IMR-90 (cell line): ENCODE data around the gene TGM1. TPM values are rescaled to one million over a fixed set of nuclear protein-coding genes. Genes with fewer than 3 reads are reported as not detected.
A peak's percentile ranks its signal among the peaks of the same experiment; 100 is the strongest.

Source experiments
- ATAC-seq: fragments of 200-7000 bp; cut with Tn5 transposase; 2 replicates; pipeline ENCODE4 v1.9.1; 2020; ENCODE audit warnings: low read depth, mild to moderate bottlenecking, moderate library complexity
- BruUV-seq: library from RNA; stranded (reverse); fragments of 400-500 nt; replicated peaks from 2 replicates; lab custom pipeline; 2021; lab: Mats Ljungman, UMichigan
- CTCF ChIA-PET: fragments of 300-600 bp; formaldehyde crosslinking; extraction: SDS; loops from one replicate; lab custom pipeline; 2021; ENCODE audit warnings: antibody characterized with exemption; lab: Yijun Ruan, JAX
- POLR2A ChIA-PET: fragments of 300-600 bp; sonication (Branson Sonifier 250); formaldehyde crosslinking; loops from one replicate; lab custom pipeline; 2022; ENCODE audit warnings: antibody characterized with exemption; ENCODE audit not compliant: unreplicated experiment; lab: Charles Lee
- DNase-seq: peaks from one replicate; pipeline ENCODE4 v3.0.0; 2013
- H2AFZ ChIP-seq: replicated peaks from 2 replicates; pipeline ENCODE3; 2013; ENCODE audit warnings: low read length, mild to moderate bottlenecking; ENCODE audit not compliant: poor library complexity
- H2AK5ac ChIP-seq: 2 replicates; pipeline ENCODE4 v1.6.1; 2013; ENCODE audit warnings: low read depth, low read length, inconsistent platforms
- H2AK9ac ChIP-seq: replicated peaks from 2 replicates; pipeline ENCODE3; 2013; ENCODE audit warnings: mild to moderate bottlenecking, low read depth, low read length, moderate library complexity; ENCODE audit not compliant: poor library complexity
- H2BK120ac ChIP-seq: 2 replicates; pipeline ENCODE4 v1.6.1; 2013; ENCODE audit warnings: low read depth, low read length, inconsistent platforms
- H2BK15ac ChIP-seq: 3 replicates; pipeline ENCODE4 v1.6.1; 2013; ENCODE audit warnings: low read depth, low read length, inconsistent platforms
- H2BK20ac ChIP-seq: 2 replicates; pipeline ENCODE4 v1.6.1; 2013; ENCODE audit warnings: low read depth, mild to moderate bottlenecking, inconsistent platforms, low read length, moderate library complexity
- H2BK5ac ChIP-seq: 2 replicates; pipeline ENCODE4 v1.6.1; 2013; ENCODE audit warnings: mild to moderate bottlenecking, low read depth, low read length, inconsistent platforms; ENCODE audit not compliant: poor library complexity, severe bottlenecking
- H3K14ac ChIP-seq: replicated peaks from 2 replicates; pipeline ENCODE4 v1.6.1; 2013; ENCODE audit warnings: low read depth, low read length, inconsistent platforms
- H3K18ac ChIP-seq: 2 replicates; pipeline ENCODE4 v1.6.1; 2013; ENCODE audit warnings: low read depth, low read length, control low read depth
- H3K23ac ChIP-seq: 2 replicates; pipeline ENCODE4 v1.6.1; 2013; ENCODE audit warnings: low read depth, low read length, inconsistent platforms
- H3K27ac ChIP-seq: 2 replicates; pipeline ENCODE4 v1.5.1; 2013; ENCODE audit warnings: mild to moderate bottlenecking, control low read depth, low read length; ENCODE audit not compliant: insufficient read depth
- H3K27me3 ChIP-seq: 2 replicates; pipeline ENCODE4 v1.6.1; 2013; ENCODE audit warnings: low read length; ENCODE audit not compliant: control insufficient read depth, insufficient read depth
- H3K36me3 ChIP-seq: 2 replicates; pipeline ENCODE4 v1.6.1; 2013; ENCODE audit warnings: low read length, mixed read lengths; ENCODE audit not compliant: control insufficient read depth, insufficient read depth
- H3K4ac ChIP-seq: 2 replicates; pipeline ENCODE4 v1.6.1; 2013; ENCODE audit warnings: low read depth, low read length, inconsistent platforms
- H3K4me1 ChIP-seq: 2 replicates; pipeline ENCODE4 v1.6.1; 2013; ENCODE audit warnings: low read length, mixed read lengths; ENCODE audit not compliant: control insufficient read depth, insufficient read depth
- H3K4me2 ChIP-seq: 2 replicates; pipeline ENCODE4 v1.6.1; 2013; ENCODE audit warnings: low read depth, mild to moderate bottlenecking, control low read depth, low read length, moderate library complexity
- H3K4me3 ChIP-seq: 2 replicates; pipeline ENCODE4 v1.5.1; 2013; ENCODE audit warnings: low read depth, mild to moderate bottlenecking, control low read depth, low read length, moderate library complexity; ENCODE audit not compliant: insufficient read depth
- H3K56ac ChIP-seq: 2 replicates; pipeline ENCODE4 v1.6.1; 2013; ENCODE audit warnings: low read length, inconsistent platforms; ENCODE audit not compliant: insufficient read depth; ENCODE audit errors: extremely low read depth
- H3K79me1 ChIP-seq, 2 experiments: 2 replicates each; pipeline ENCODE4 v1.6.1; 2013; ENCODE audit warnings: low read length in 2 of 2, inconsistent platforms in 1 of 2, low read depth in 1 of 2
- H3K9ac ChIP-seq: 2 replicates; pipeline ENCODE4 v1.6.1; 2013; ENCODE audit warnings: low read depth, low read length, control low read depth
- H3K9me1 ChIP-seq: 2 replicates; pipeline ENCODE4 v1.6.1; 2013; ENCODE audit warnings: low read length, inconsistent platforms; ENCODE audit not compliant: insufficient read depth
- H3K9me3 ChIP-seq: 2 replicates; pipeline ENCODE4 v1.6.1; 2013; ENCODE audit warnings: low read length; ENCODE audit not compliant: control insufficient read depth, insufficient read depth
- H4K20me1 ChIP-seq: 2 replicates; pipeline ENCODE4 v1.6.1; 2013; ENCODE audit warnings: low read length, inconsistent platforms; ENCODE audit not compliant: insufficient read depth
- H4K5ac ChIP-seq: 2 replicates; pipeline ENCODE4 v1.6.1; 2013; ENCODE audit warnings: mild to moderate bottlenecking, low read depth, low read length, control low read depth
- H4K8ac ChIP-seq, 2 experiments: 2 replicates each; pipeline ENCODE4 v1.6.1; 2013; ENCODE audit warnings: low read depth in 2 of 2, low read length in 2 of 2, control low read depth in 1 of 2, inconsistent platforms in 1 of 2
- H4K91ac ChIP-seq: 2 replicates; pipeline ENCODE4 v1.6.1; 2013; ENCODE audit warnings: low read depth, low read length, inconsistent platforms; ENCODE audit not compliant: insufficient read depth
- BHLHE40 ChIP-seq: fragments of 150-350 bp; IDR thresholded peaks from 2 replicates; pipeline ENCODE4 v1.6.1; 2016; ENCODE audit warnings: mild to moderate bottlenecking, low read depth, low read length
- CEBPB ChIP-seq: IDR thresholded peaks from 2 replicates; pipeline ENCODE4 v1.6.1; 2012; ENCODE audit warnings: low read depth, low read length, improper control_type of control experiment
- CHD1 ChIP-seq: IDR thresholded peaks from 2 replicates; pipeline ENCODE4 v1.6.1; 2012; ENCODE audit warnings: low read depth, low read length, improper control_type of control experiment
- CTCF ChIP-seq: conservative IDR thresholded peaks from 2 replicates; pipeline ENCODE4 v1.5.1; 2012; ENCODE audit warnings: mild to moderate bottlenecking, low read depth, low read length, improper control_type of control experiment
- ELK1 ChIP-seq: fragments of 150-350 bp; IDR thresholded peaks from 2 replicates; pipeline ENCODE4 v1.6.1; 2016; ENCODE audit warnings: low read depth, mild to moderate bottlenecking, low read length, moderate library complexity, borderline replicate concordance
- FOS ChIP-seq: fragments of 150-350 bp; IDR thresholded peaks from 2 replicates; pipeline ENCODE4 v1.6.1; 2016; ENCODE audit warnings: low read depth, low read length
- MAFK ChIP-seq: IDR thresholded peaks from 2 replicates; pipeline ENCODE4 v1.6.1; 2012; ENCODE audit warnings: low read depth, low read length, improper control_type of control experiment
- MAZ ChIP-seq: IDR thresholded peaks from 2 replicates; pipeline ENCODE4 v1.6.1; 2012; ENCODE audit warnings: low read depth, mild to moderate bottlenecking, low read length, improper control_type of control experiment, moderate library complexity, borderline replicate concordance
- MXI1 ChIP-seq: IDR thresholded peaks from 2 replicates; pipeline ENCODE4 v1.6.1; 2012; ENCODE audit warnings: low read depth, mild to moderate bottlenecking, low read length, moderate library complexity, borderline replicate concordance
- POLR2A ChIP-seq: IDR thresholded peaks from 2 replicates; pipeline ENCODE4 v1.6.1; 2012; ENCODE audit warnings: mild to moderate bottlenecking, low read depth, low read length
- RAD21 ChIP-seq: IDR thresholded peaks from 2 replicates; pipeline ENCODE4 v1.6.1; 2012; ENCODE audit warnings: low read length, improper control_type of control experiment
- RCOR1 ChIP-seq: IDR thresholded peaks from 2 replicates; pipeline ENCODE4 v1.6.1; 2012; ENCODE audit warnings: mild to moderate bottlenecking, low read length, improper control_type of control experiment; ENCODE audit not compliant: insufficient replicate concordance
- RFX5 ChIP-seq: IDR thresholded peaks from 2 replicates; pipeline ENCODE4 v1.8.0; 2012; ENCODE audit warnings: low read depth, mild to moderate bottlenecking, low read length, moderate library complexity
- SMC3 ChIP-seq: fragments of 150-350 bp; IDR thresholded peaks from 2 replicates; pipeline ENCODE4 v1.6.1; 2016; ENCODE audit warnings: low read depth, mild to moderate bottlenecking, antibody characterized with exemption, low read length, moderate library complexity
- USF2 ChIP-seq: fragments of 150-350 bp; IDR thresholded peaks from 2 replicates; pipeline ENCODE4 v1.6.1; 2017; ENCODE audit warnings: mild to moderate bottlenecking, antibody characterized with exemption, low read length, low read depth
- WGBS, 2 experiments: methylation state at CpG; one replicate each; pipeline versions ENCODE4 v1.1.5 to v1.1.7; 2013; ENCODE audit warnings: missing lambda C conversion rate in 2 of 2; ENCODE audit not compliant: insufficient read length in 1 of 2; ENCODE audit errors: extremely low coverage in 2 of 2; 5-methylcytosine and 5-hydroxymethylcytosine counted together
- dilution Hi-C: fragments of 300-500 bp; cut with HindIII; formaldehyde crosslinking; loops from one replicate; pipeline ENCODE4 v1.14.3; 2018; ENCODE audit warnings: low sequenced_read_pairs; ENCODE audit not compliant: unreplicated experiment
- in situ Hi-C: fragments of 300-500 bp; cut with MboI; formaldehyde crosslinking; loops from 3 replicates; pipeline ENCODE4 v1.14.3; 2019; ENCODE audit warnings: low sequenced_read_pairs, inconsistent platforms, mixed read lengths
- intact Hi-C: fragments of 100-400 bp; cut with micrococcal nuclease; formaldehyde crosslinking; loops from 2 replicates; pipeline ENCODE4 v1.10.0; 2022
- polyA plus RNA-seq, 3 experiments: library from polyadenylated mRNA; depleted of rRNA; stranded (reverse); fragments of >200 nt; gene quantifications; 2 replicates each; pipeline ENCODE4 v1.2.3, GENCODE V29; 2012; ENCODE audit warnings: low replicate concordance in 1 of 3
- total RNA-seq: library from RNA; depleted of rRNA; stranded (reverse); fragments of >200 nt; gene quantifications from 2 replicates; pipeline ENCODE4 v1.2.3, GENCODE V29; 2012

The TGM1 gene
- total and polyA plus RNA-seq, 2 of the 4 experiments (the other 2 are of a cell fraction), result 0.72 to 3.3 TPM

- Histone ChIP-seq H3K9ac (peak overlapping the region; percentile 86), H2BK20ac (no peak overlapping the region), H2BK15ac (no peak overlapping the region), H2AFZ (peak overlapping the region; percentile 98), H3K9me3 (no peaks in the 10 kb centered on the region), H2BK120ac (no peak overlapping the region), H3K4me1 (peaks cover 9% of the 10 kb centered on the region), H3K4me3 (peak overlapping the region; percentile 63), H2AK9ac (peak overlapping the region; percentile 90), H3K27me3 (no peaks in the 10 kb centered on the region), H3K36me3 (peaks cover 38% of the 10 kb centered on the region), H3K56ac (peak overlapping the region; percentile 63), H2AK5ac (peak overlapping the region; percentile 20; the same call in 1 of the 2 replicates), H3K9me1 (no peaks in the 10 kb centered on the region), H3K23ac (peak overlapping the region; percentile 89; the same call in 1 of the 2 replicates), H3K18ac (no peak overlapping the region), H4K20me1 (no peaks in the 10 kb centered on the region), H2BK5ac (no peak overlapping the region), H3K27ac (peak overlapping the region; percentile 36), H3K4ac (0 out of 2 replicates have a peak overlapping the region, but pooled peaks have one; percentile 40), H3K79me1 (peaks cover 24 to 56% of the 10 kb centered on the region in 2 experiments), H4K91ac (no peak overlapping the region), H4K8ac (peak overlapping the region; percentile 73 to 91; a peak in 3 of 4 replicates), H3K4me2 (peak overlapping the region; percentile 94), H3K14ac (peak overlapping the region; percentile 66), H4K5ac (no peak overlapping the region)
- no peak for DNase-seq
- intact Hi-C loops (no loop called here), dilution Hi-C loops (no loop called here), in situ Hi-C loops (no loop called here)
- BruUV-seq, result no TSS peak
- no peak for ATAC-seq
- ChIA-PET CTCF (interaction anchor here (0.9 to 2.0 kb wide), 3 partner anchors 8 to 131 kb away, joined by 3 to 7 read pairs (median 6); partner anchors contain the start of gene CIDEB), POLR2A (no interaction called here)
- WGBS, 2 experiments, result 75% methylated on average over 4 of the region's 16 CpGs; no CpG with 5 or more reads in 1 of the 2 experiments
- TF ChIP-seq MXI1 (no peak), CHD1 (no peak), RAD21 (no peak), MAZ (no peak), BHLHE40 (no peak), CEBPB (no peak), SMC3 (no peak), MAFK (no peak), POLR2A (no peak), RFX5 (no peak), FOS (no peak), CTCF (no peak), ELK1 (no peak), RCOR1 (no peak), USF2 (no peak)
Observed at GRCh38 chr14:24300326-24300980, 37.5 kb upstream of the TGM1 start.
